Measurements from ENCODE around the gene TEDC2. TPM values are rescaled to one million over a fixed set of nuclear protein-coding genes. Genes with fewer than 3 reads are reported as not detected.

Gene TEDC2
- total and polyA plus RNA-seq, 2 of the 8 experiments (the other 6 are each of a cell fraction or from before 2014, with no cell fraction given): 54.6 to 55.6 TPM

DNA sequence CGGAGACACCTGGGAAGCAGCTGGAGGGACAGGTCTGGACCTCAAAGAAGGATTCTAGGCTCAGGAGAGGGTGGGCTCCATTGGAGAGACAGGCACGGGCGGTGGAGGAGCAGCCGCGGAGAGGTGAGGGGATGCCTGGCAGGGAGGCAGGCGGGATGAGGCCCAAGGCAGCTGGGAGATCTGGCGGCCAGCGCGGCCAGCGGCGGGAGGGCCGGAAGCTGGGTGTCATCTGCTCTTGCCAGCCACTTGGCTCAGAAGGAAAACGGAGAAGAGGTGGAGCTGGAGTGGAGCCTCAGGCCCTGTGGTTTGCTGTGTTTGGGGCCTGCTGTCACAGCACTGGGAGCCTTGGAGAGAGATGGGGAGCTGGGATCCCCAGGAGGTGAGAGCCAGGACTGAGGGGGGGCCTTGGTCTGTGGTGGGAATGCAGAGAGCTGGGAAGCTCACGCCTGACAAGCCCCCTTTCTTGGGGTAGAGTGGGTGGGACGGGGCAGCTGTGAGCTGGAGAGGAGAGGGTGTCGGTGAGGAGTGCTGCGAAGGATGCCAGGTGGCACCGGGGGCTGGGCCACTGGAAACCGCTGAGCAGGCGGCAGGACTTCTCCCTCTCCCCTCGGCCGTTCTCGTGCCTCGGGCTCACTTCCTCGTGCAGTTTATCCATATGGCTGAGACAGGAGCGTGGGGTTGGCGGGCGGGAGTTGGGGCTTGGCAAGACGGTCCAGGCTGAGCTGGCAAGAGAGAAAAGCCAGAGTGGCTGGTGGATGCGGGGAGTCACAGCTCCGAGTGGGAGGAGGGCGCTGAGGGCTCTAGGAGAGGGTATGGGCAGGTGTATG lies 23.0 kb downstream of the TEDC2 start:
- POLR2A ChIA-PET (ENCODE audit: partially characterized antibody): interaction anchor here (0.8 to 2.0 kb wide), 7 partner anchors 9 to 330 kb away, joined by 3 to 6 read pairs (median 4); partner anchors contain the start of gene ECI1
- Histone ChIP-seq H4K20me1 (replicated peaks in 1 of 2; ENCODE audit: control insufficient read depth in 1 of 2, insufficient read depth in 2 of 2, low read length in 2 of 2) (peaks cover 4 to 6% of the 10 kb centered on the region in 2 experiments), H3K4ac (replicated peaks; ENCODE audit: insufficient read length, low read depth, low read length) (no peak overlapping the region), H3K18ac (ENCODE audit: extremely low read depth, low read length) (no peak overlapping the region), H4K5ac (ENCODE audit: insufficient read length, low read depth, low read length) (no peak overlapping the region), H3K27me3 (replicated peaks in 1 of 4; ENCODE audit: control insufficient read depth in 3 of 4, extremely low read depth in 1 of 4, insufficient read depth in 3 of 4, low read length in 3 of 4) (no peaks in the 10 kb centered on the region; a peak in 1 of 7 replicates), H3K79me2 (ENCODE audit: control insufficient read depth in 1 of 2, insufficient read depth in 2 of 2, low read length in 2 of 2) (peaks cover 0 to 2% of the 10 kb centered on the region in 2 experiments; a peak in 1 of 4 replicates), H3K36me3 (ENCODE audit: control insufficient read depth in 2 of 4, insufficient read depth in 4 of 4, low read length in 3 of 4) (no peaks in the 10 kb centered on the region), H3K79me1 (ENCODE audit: low read depth, low read length) (peaks cover 21% of the 10 kb centered on the region), H2BK120ac (replicated peaks; ENCODE audit: low read depth, low read length) (no peak overlapping the region), H3K27ac (ENCODE audit: low read depth, low read length) (no peak overlapping the region), H3K4me1 (replicated peaks in 1 of 4; ENCODE audit: control insufficient read depth in 3 of 4, insufficient read depth in 4 of 4, low read length in 3 of 4) (peaks cover 0 to 3% (median 0%) of the 10 kb centered on the region in 4 experiments; a peak in 1 of 7 replicates), H3K14ac (ENCODE audit: insufficient read length) (no peak overlapping the region), H2BK12ac (ENCODE audit: low read depth, low read length) (no peak overlapping the region), H3K23me2 (ENCODE audit: low read depth, low read length) (no peaks in the 10 kb centered on the region), H3K9ac (replicated peaks in 1 of 4; ENCODE audit: extremely low read depth in 1 of 4, low read depth in 3 of 4, low read length in 3 of 4) (no peak overlapping the region), H3K4me2 (ENCODE audit: insufficient read depth in 1 of 2, low read depth in 2 of 2, low read length in 2 of 2) (no peak overlapping the region), H3K9me3 (ENCODE audit: insufficient read depth in 2 of 2, low read depth in 1 of 2, low read length in 1 of 2) (no peaks in the 10 kb centered on the region), H2AK5ac (ENCODE audit: low read depth, low read length) (no peak overlapping the region), H3K56ac (replicated peaks; ENCODE audit: insufficient read length, low read depth, low read length) (no peak overlapping the region), H2BK20ac (ENCODE audit: low read length) (no peak overlapping the region), H2BK15ac (ENCODE audit: low read length) (no peak overlapping the region), H3K23ac (ENCODE audit: insufficient read length) (no peak overlapping the region), H2BK5ac (ENCODE audit: low read depth, low read length) (no peak overlapping the region; the same call in 1 of the 2 replicates), H4K8ac (ENCODE audit: extremely low read depth, insufficient read depth, low read length) (no peak overlapping the region; the same call in 1 of the 2 replicates), H2AFZ (ENCODE audit: low read length) (no peak overlapping the region), H4K91ac (replicated peaks; ENCODE audit: insufficient read length, low read length) (no peak overlapping the region), H3K4me3 (ENCODE audit: extremely low read depth in 1 of 4, insufficient read depth in 2 of 4, low read depth in 3 of 4, low read length in 4 of 4) (no peak overlapping the region)
- DNase-seq (ENCODE audit: low read depth in 1 of 2, low spot score in 2 of 2): no peak
- CTCF ChIA-PET (ENCODE audit: partially characterized antibody): interaction anchor here (0.6 to 2.9 kb wide), 13 partner anchors 9 to 186 kb away, joined by 3 to 23 read pairs (median 4); partner anchors contain the start of genes TBC1D24 and TEDC2
- 86% methylated on average over 31 of the region's 32 CpGs; no CpG with 5 or more reads in 1 of the 2 experiments for WGBS, 2 experiments (ENCODE audit: extremely low coverage in 1 of 2, insufficient coverage in 1 of 2, insufficient read length in 1 of 2, insufficient replicate concordance in 2 of 2, low coverage in 1 of 2, low lambda C conversion rate in 2 of 2, missing lambda C conversion rate in 1 of 2)
- FAIRE-seq: no peak
- TF ChIP-seq RAD21 (IDR thresholded peaks at IDR 0.05 in 1 of 2, conservative IDR thresholded peaks at IDR 0.05 in 1 of 2; ENCODE audit: low read depth in 2 of 2, low read length in 2 of 2) (no peak), YY1 (IDR thresholded peaks at IDR 0.05; ENCODE audit: low read depth, low read length) (no peak), RBBP5 (IDR thresholded peaks at IDR 0.05; ENCODE audit: borderline replicate concordance, low read depth, low read length) (no peak), CHD1 (IDR thresholded peaks at IDR 0.05; ENCODE audit: low read depth, low read length) (no peak), CREB1 (IDR thresholded peaks at IDR 0.05) (no peak), SUZ12 (IDR thresholded peaks at IDR 0.05; ENCODE audit: low read length) (no peak), KDM4A (IDR thresholded peaks at IDR 0.05; ENCODE audit: low read depth, low read length, severe bottlenecking) (no peak), NRF1 (IDR thresholded peaks at IDR 0.05; ENCODE audit: low read depth, low read length) (no peak), PHF8 (conservative IDR thresholded peaks at IDR 0.05; ENCODE audit: low read depth, low read length) (no peak)
- TF ChIP-seq, protein P1, sequence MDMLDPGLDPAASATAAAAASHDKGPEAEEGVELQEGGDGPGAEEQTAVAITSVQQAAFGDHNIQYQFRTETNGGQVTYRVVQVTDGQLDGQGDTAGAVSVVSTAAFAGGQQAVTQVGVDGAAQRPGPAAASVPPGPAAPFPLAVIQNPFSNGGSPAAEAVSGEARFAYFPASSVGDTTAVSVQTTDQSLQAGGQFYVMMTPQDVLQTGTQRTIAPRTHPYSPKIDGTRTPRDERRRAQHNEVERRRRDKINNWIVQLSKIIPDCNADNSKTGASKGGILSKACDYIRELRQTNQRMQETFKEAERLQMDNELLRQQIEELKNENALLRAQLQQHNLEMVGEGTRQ (IDR thresholded peaks at IDR 0.05; ENCODE audit: low read length): no peak
